Neuronal stem cell (in vitro differentiated cells): Measurements from ENCODE around the gene RDH16.

Experiments used
- DNase-seq: peaks from one replicate; pipeline ENCODE4 v3.0.0-alpha.2; 2013; ENCODE audit warnings: low spot score
- H2AFZ ChIP-seq: one replicate; pipeline ENCODE4 v1.6.1; 2013; ENCODE audit warnings: mild to moderate bottlenecking, low read length, inconsistent platforms
- H2AK5ac ChIP-seq: 2 replicates; pipeline ENCODE4 v1.6.1; 2013; ENCODE audit warnings: low read depth, mild to moderate bottlenecking, inconsistent platforms, low read length, moderate library complexity, mixed read lengths
- H2BK120ac ChIP-seq: 2 replicates; pipeline ENCODE4 v1.6.1; 2013; ENCODE audit warnings: low read depth, mild to moderate bottlenecking, inconsistent platforms, low read length, moderate library complexity, mixed read lengths
- H2BK12ac ChIP-seq: one replicate; pipeline ENCODE4 v1.6.1; 2013; ENCODE audit warnings: low read length, inconsistent platforms
- H2BK15ac ChIP-seq: 2 replicates; pipeline ENCODE4 v1.6.1; 2013; ENCODE audit warnings: mild to moderate bottlenecking, low read length, inconsistent platforms, mixed read lengths
- H2BK5ac ChIP-seq: one replicate; pipeline ENCODE4 v1.6.1; 2013; ENCODE audit warnings: inconsistent platforms, mild to moderate bottlenecking, low read length, moderate library complexity
- H3K14ac ChIP-seq: one replicate; pipeline ENCODE4 v1.6.1; 2013; ENCODE audit warnings: low read length, inconsistent platforms
- H3K18ac ChIP-seq: 2 replicates; pipeline ENCODE4 v1.6.1; 2013; ENCODE audit warnings: low read length, inconsistent platforms
- H3K23ac ChIP-seq: 2 replicates; pipeline ENCODE4 v1.6.1; 2013; ENCODE audit warnings: low read depth, mild to moderate bottlenecking, mixed read lengths, low read length, inconsistent platforms; ENCODE audit not compliant: poor library complexity
- H3K27ac ChIP-seq: replicated peaks from 3 replicates; pipeline ENCODE4 v1.5.1; 2013; ENCODE audit warnings: low read length, inconsistent platforms
- H3K27me3 ChIP-seq, 3 experiments: 2 replicates each; pipeline ENCODE4 v1.6.1; 2013; ENCODE audit warnings: low read length in 3 of 3, mild to moderate bottlenecking in 2 of 3, inconsistent platforms in 1 of 3, low read depth in 1 of 3, mixed read lengths in 1 of 3, moderate library complexity in 1 of 3; ENCODE audit not compliant: control insufficient read depth in 3 of 3, insufficient read depth in 3 of 3
- H3K36me3 ChIP-seq, 2 donors: replicated peaks in 1 of 2; 2 replicates each; pipeline ENCODE4 v1.6.1; 2013; ENCODE audit warnings: low read length in 2 of 2; ENCODE audit not compliant: control insufficient read depth in 2 of 2, insufficient read depth in 2 of 2
- H3K4ac ChIP-seq: 2 replicates; pipeline ENCODE4 v1.6.1; 2013; ENCODE audit warnings: inconsistent platforms, mild to moderate bottlenecking, low read length, moderate library complexity
- H3K4me1 ChIP-seq, 2 donors: 1 replicate in 1 of 2; 2 replicates in 1 of 2; pipeline ENCODE4 v1.6.1; 2013; ENCODE audit warnings: low read length in 2 of 2, low read depth in 1 of 2; ENCODE audit not compliant: control insufficient read depth in 2 of 2, insufficient read depth in 1 of 2
- H3K4me2 ChIP-seq: one replicate; pipeline ENCODE4 v1.6.1; 2013; ENCODE audit warnings: mild to moderate bottlenecking, low read length, inconsistent platforms; ENCODE audit not compliant: insufficient read depth, poor library complexity, severe bottlenecking
- H3K4me3 ChIP-seq, 2 donors: 2 replicates each; pipeline ENCODE4 v1.5.1; 2013; ENCODE audit warnings: low read length in 2 of 2, mild to moderate bottlenecking in 2 of 2, inconsistent platforms in 1 of 2, moderate library complexity in 1 of 2
- H3K79me1 ChIP-seq: one replicate; pipeline ENCODE4 v1.6.1; 2013; ENCODE audit warnings: low read depth, mild to moderate bottlenecking, inconsistent platforms, low read length, moderate library complexity
- H3K9ac ChIP-seq: one replicate; pipeline ENCODE4 v1.6.1; 2013; ENCODE audit warnings: mild to moderate bottlenecking, low read depth, low read length, inconsistent platforms; ENCODE audit not compliant: poor library complexity
- H3K9me3 ChIP-seq, 2 donors: replicated peaks in 1 of 2; 2 replicates each; pipeline versions ENCODE3 to v1.6.1; 2013; ENCODE audit warnings: low read length in 2 of 2, mild to moderate bottlenecking in 2 of 2, inconsistent platforms in 1 of 2, low read depth in 1 of 2, mixed read lengths in 1 of 2, moderate library complexity in 1 of 2; ENCODE audit not compliant: control insufficient read depth in 2 of 2, insufficient read depth in 1 of 2
- H4K8ac ChIP-seq: one replicate; pipeline ENCODE4 v1.6.1; 2013; ENCODE audit warnings: low read depth, mild to moderate bottlenecking, inconsistent platforms, low read length, moderate library complexity
- H4K91ac ChIP-seq: one replicate; pipeline ENCODE4 v1.6.1; 2013; ENCODE audit warnings: low read length, low read depth, mild to moderate bottlenecking, inconsistent platforms; ENCODE audit not compliant: poor library complexity
- WGBS, 2 donors: extraction: QIAGEN DNeasy Blood & Tissue Kit; methylation state at CpG; one replicate each; pipeline ENCODE4 v1.1.7; 2013; ENCODE audit warnings: missing lambda C conversion rate in 2 of 2, mixed read lengths in 1 of 2; ENCODE audit not compliant: insufficient read length in 2 of 2, insufficient replicate concordance in 1 of 2; ENCODE audit errors: extremely low coverage in 2 of 2; 5-methylcytosine and 5-hydroxymethylcytosine counted together

The RDH16 gene

GRCh38 chr12:56908136-56908535 is 49.3 kb downstream of the RDH16 start:
- peak overlapping the region; percentile 25 for H3K9ac ChIP-seq
- H3K27me3 ChIP-seq: no peaks in the 10 kb centered on the region
- no peak overlapping the region for H3K4me3 ChIP-seq
- H3K23ac ChIP-seq: no peak overlapping the region
- peaks cover 2 to 16% of the 10 kb centered on the region in 2 donors for H3K9me3 ChIP-seq
- no peak overlapping the region for H3K4me2 ChIP-seq
- H3K4ac ChIP-seq: no peak overlapping the region
- H2AFZ ChIP-seq: no peak overlapping the region
- H3K14ac ChIP-seq: peak overlapping the region; percentile 25
- no CpG with 5 or more reads among the region's 5 CpGs for WGBS, 2 donors
- no peak overlapping the region for H4K91ac ChIP-seq
- DNase-seq: no peak
- no peak overlapping the region for H2BK5ac ChIP-seq
- no peak overlapping the region for H2BK120ac ChIP-seq
- H2AK5ac ChIP-seq: no peak overlapping the region
- H4K8ac ChIP-seq: no peak overlapping the region
- H2BK15ac ChIP-seq: no peak overlapping the region
- no peaks in the 10 kb centered on the region for H3K36me3 ChIP-seq
- no peaks in the 10 kb centered on the region for H3K4me1 ChIP-seq
- H3K79me1 ChIP-seq: no peaks in the 10 kb centered on the region
- H2BK12ac ChIP-seq: no peak overlapping the region
- no peak overlapping the region for H3K18ac ChIP-seq
- no peak overlapping the region for H3K27ac ChIP-seq

- H2AFZ ChIP-seq: no peak overlapping the region
- no peak overlapping the region for H4K8ac ChIP-seq
- DNase-seq: no peak
- peaks cover 2 to 16% of the 10 kb centered on the region in 2 donors for H3K9me3 ChIP-seq
- H2AK5ac ChIP-seq: no peak overlapping the region
- no peak overlapping the region for H3K14ac ChIP-seq
- no peak overlapping the region for H2BK15ac ChIP-seq
- no peaks in the 10 kb centered on the region for H3K79me1 ChIP-seq
- no peak overlapping the region for H3K27ac ChIP-seq
- H3K4me1 ChIP-seq: no peaks in the 10 kb centered on the region
- no peak overlapping the region for H3K18ac ChIP-seq
- H3K27me3 ChIP-seq: no peaks in the 10 kb centered on the region
- no peak overlapping the region for H3K9ac ChIP-seq
- H2BK12ac ChIP-seq: no peak overlapping the region
- no peaks in the 10 kb centered on the region for H3K36me3 ChIP-seq
- H3K4ac ChIP-seq: no peak overlapping the region
- H3K23ac ChIP-seq: no peak overlapping the region
- H4K91ac ChIP-seq: no peak overlapping the region
- H3K4me2 ChIP-seq: no peak overlapping the region
- no CpG with 5 or more reads among the region's 1 CpG for WGBS, 2 donors
- no peak overlapping the region for H2BK5ac ChIP-seq
- H3K4me3 ChIP-seq: no peak overlapping the region
- no peak overlapping the region for H2BK120ac ChIP-seq
These were observed 51.6 kb downstream of the RDH16 start for GRCh38 chr12:56905852-56906251.

GRCh38 chr12:56903374-56903773 is 54.0 kb downstream of the RDH16 start:
- no peak overlapping the region for H3K27ac ChIP-seq
- no peak overlapping the region for H2BK12ac ChIP-seq
- DNase-seq: no peak
- H3K9ac ChIP-seq: no peak overlapping the region
- H3K4ac ChIP-seq: no peak overlapping the region
- no peak overlapping the region for H3K14ac ChIP-seq
- H3K27me3 ChIP-seq: no peaks in the 10 kb centered on the region
- H4K91ac ChIP-seq: no peak overlapping the region
- H3K36me3 ChIP-seq: no peaks in the 10 kb centered on the region
- no peak overlapping the region for H4K8ac ChIP-seq
- no peak overlapping the region for H3K23ac ChIP-seq
- H3K4me2 ChIP-seq: no peak overlapping the region
- H2BK15ac ChIP-seq: no peak overlapping the region
- no peak overlapping the region for H3K18ac ChIP-seq
- no peak overlapping the region for H3K4me3 ChIP-seq
- H2AFZ ChIP-seq: no peak overlapping the region
- no CpG with 5 or more reads among the region's 1 CpG for WGBS, 2 donors
- no peak overlapping the region for H2BK5ac ChIP-seq
- H3K9me3 ChIP-seq: peaks cover 0 to 17% of the 10 kb centered on the region in 2 donors
- no peak overlapping the region for H2AK5ac ChIP-seq
- no peak overlapping the region for H2BK120ac ChIP-seq
- H3K79me1 ChIP-seq: no peaks in the 10 kb centered on the region
- no peaks in the 10 kb centered on the region for H3K4me1 ChIP-seq
